ENCODE results near the gene NTHL1. TPM values are rescaled to one million over a fixed set of nuclear protein-coding genes. Genes with fewer than 3 reads are reported as not detected.

The NTHL1 gene
- total and polyA plus RNA-seq, 2 of the 8 experiments (the other 6 are each of a cell fraction or from before 2014, with no cell fraction given) = 70.9 to 150 TPM

DNA sequence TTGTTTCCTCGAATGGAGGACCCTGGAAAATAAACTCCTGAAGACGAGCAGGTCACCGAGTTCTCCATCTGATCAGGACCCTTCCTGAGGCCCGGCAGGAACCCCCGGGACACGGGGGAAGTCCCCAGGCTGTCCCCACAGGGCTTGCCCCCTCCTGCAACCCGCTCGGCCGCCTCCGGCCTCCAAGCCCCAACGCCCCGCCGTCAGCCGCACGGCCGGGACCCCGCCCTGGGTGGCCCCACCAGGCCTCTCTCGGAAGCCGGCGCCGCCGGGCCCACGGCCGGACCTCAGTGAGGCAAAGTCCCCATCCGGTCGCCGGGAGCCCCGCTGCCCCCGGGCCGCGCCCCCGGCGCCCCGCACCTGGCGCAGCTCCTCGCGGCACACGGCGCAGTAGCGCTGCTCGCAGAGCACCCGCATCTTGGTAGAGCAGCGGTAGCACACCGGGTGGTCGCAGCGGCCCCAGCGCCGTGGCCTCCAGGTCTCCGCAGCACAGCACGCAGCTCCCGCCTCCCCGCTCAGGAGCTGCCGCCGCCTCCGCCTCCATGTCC, 38.4 kb downstream of the NTHL1 start:
- CTCF ChIA-PET (ENCODE audit: partially characterized antibody) = interaction anchor here (1.4 to 2.2 kb wide), 4 partner anchors 7 to 47 kb away, joined by 3 to 7 read pairs (median 6); partner anchors contain the start of gene NPW
- no peak for FAIRE-seq
- Histone ChIP-seq H3K23ac (ENCODE audit: insufficient read length) (no peak overlapping the region), H3K9ac (replicated peaks in 1 of 4; ENCODE audit: extremely low read depth in 1 of 4, low read depth in 3 of 4, low read length in 3 of 4) (peak overlapping the region; percentile 51 to 83 (median 76)), H3K23me2 (ENCODE audit: low read depth, low read length) (peaks cover 12% of the 10 kb centered on the region; the same call in 1 of the 2 replicates), H2AFZ (ENCODE audit: low read length) (no peak overlapping the region), H4K5ac (ENCODE audit: insufficient read length, low read depth, low read length) (peak overlapping the region; percentile 31), H3K9me3 (ENCODE audit: insufficient read depth in 2 of 2, low read depth in 1 of 2, low read length in 1 of 2) (no peaks in the 10 kb centered on the region), H3K18ac (ENCODE audit: extremely low read depth, low read length) (no peak overlapping the region), H2BK20ac (ENCODE audit: low read length) (no peak overlapping the region), H2BK12ac (ENCODE audit: low read depth, low read length) (no peak overlapping the region), H2BK15ac (ENCODE audit: low read length) (no peak overlapping the region), H2AK5ac (ENCODE audit: low read depth, low read length) (0 out of 2 replicates have a peak overlapping the region, but pooled peaks have one; percentile 53), H3K56ac (replicated peaks; ENCODE audit: insufficient read length, low read depth, low read length) (no peak overlapping the region), H3K4ac (replicated peaks; ENCODE audit: insufficient read length, low read depth, low read length) (no peak overlapping the region), H2BK5ac (ENCODE audit: low read depth, low read length) (no peak overlapping the region; the same call in 1 of the 2 replicates), H3K14ac (ENCODE audit: insufficient read length) (no peak overlapping the region), H3K4me3 (ENCODE audit: extremely low read depth in 1 of 4, insufficient read depth in 2 of 4, low read depth in 3 of 4, low read length in 4 of 4) (peak overlapping the region; percentile 66 to 95 (median 83)), H4K91ac (replicated peaks; ENCODE audit: insufficient read length, low read length) (no peak overlapping the region), H3K4me2 (ENCODE audit: insufficient read depth in 1 of 2, low read depth in 2 of 2, low read length in 2 of 2) (peak overlapping the region; percentile 89 to 92), H4K20me1 (replicated peaks in 1 of 2; ENCODE audit: control insufficient read depth in 1 of 2, insufficient read depth in 2 of 2, low read length in 2 of 2) (peaks cover 17 to 41% of the 10 kb centered on the region in 2 experiments), H3K79me1 (ENCODE audit: low read depth, low read length) (peaks cover 9% of the 10 kb centered on the region; the same call in 1 of the 2 replicates), H3K79me2 (ENCODE audit: control insufficient read depth in 1 of 2, insufficient read depth in 2 of 2, low read length in 2 of 2) (peaks cover 22 to 43% of the 10 kb centered on the region in 2 experiments; a peak in 3 of 4 replicates), H3K27ac (ENCODE audit: low read depth, low read length) (peak overlapping the region; percentile 61; the same call in 1 of the 2 replicates), H3K4me1 (replicated peaks in 1 of 4; ENCODE audit: control insufficient read depth in 3 of 4, insufficient read depth in 4 of 4, low read length in 3 of 4) (peaks cover 3 to 33% (median 20%) of the 10 kb centered on the region in 4 experiments), H3K36me3 (ENCODE audit: control insufficient read depth in 2 of 4, insufficient read depth in 4 of 4, low read length in 3 of 4) (0 out of 8 replicates have a peak, but pooled peaks cover 0 to 2% (median 0%) of the 10 kb centered on the region in 4 experiments), H3K27me3 (replicated peaks in 1 of 4; ENCODE audit: control insufficient read depth in 3 of 4, extremely low read depth in 1 of 4, insufficient read depth in 3 of 4, low read length in 3 of 4) (no peaks in the 10 kb centered on the region), H2BK120ac (replicated peaks; ENCODE audit: low read depth, low read length) (no peak overlapping the region), H4K8ac (ENCODE audit: extremely low read depth, insufficient read depth, low read length) (no peak overlapping the region)
- WGBS, 2 experiments (ENCODE audit: extremely low coverage in 1 of 2, insufficient coverage in 1 of 2, insufficient read length in 1 of 2, insufficient replicate concordance in 2 of 2, low coverage in 1 of 2, low lambda C conversion rate in 2 of 2, missing lambda C conversion rate in 1 of 2) = 2% methylated on average over 8 of the region's 55 CpGs; no CpG with 5 or more reads in 1 of the 2 experiments
- DNase-seq (ENCODE audit: low read depth in 1 of 2, low spot score in 2 of 2) = no peak
- POLR2A ChIA-PET (ENCODE audit: partially characterized antibody) = interaction anchor here (0.6 to 2.8 kb wide), 12 partner anchors 8 to 492 kb away, joined by 3 to 17 read pairs (median 4); partner anchors contain the start of genes RPS2, TBL3 and TRAF7
- 0 out of 2 replicates have a peak, but pooled peaks have one; percentile 11 for TF ChIP-seq RBBP5 (IDR thresholded peaks at IDR 0.05; ENCODE audit: borderline replicate concordance, low read depth, low read length)
- TF ChIP-seq JUN (IDR thresholded peaks at IDR 0.05; ENCODE audit: low read depth, low read length) = no peak
- no peak for TF ChIP-seq ASH2L (IDR thresholded peaks at IDR 0.05; ENCODE audit: low read length)
- TF ChIP-seq RAD21 (IDR thresholded peaks at IDR 0.05 in 1 of 2, conservative IDR thresholded peaks at IDR 0.05 in 1 of 2; ENCODE audit: low read depth in 2 of 2, low read length in 2 of 2) = no peak
- no peak for TF ChIP-seq JUND (IDR thresholded peaks at IDR 0.05; ENCODE audit: low read length)
- no peak for TF ChIP-seq TEAD4 (IDR thresholded peaks at IDR 0.05; ENCODE audit: low read depth, low read length)
- no peak for TF ChIP-seq SRF (IDR thresholded peaks at IDR 0.05; ENCODE audit: low read depth, low read length)
- TF ChIP-seq HDAC2 (IDR thresholded peaks at IDR 0.05; ENCODE audit: borderline replicate concordance in 1 of 2, low read depth in 2 of 2, low read length in 2 of 2) = 0 out of 4 replicates have a peak, but pooled peaks of 1 of the 2 experiments have one; percentile 21
- no peak for TF ChIP-seq TCF12 (IDR thresholded peaks at IDR 0.05; ENCODE audit: low read depth, low read length)
- TF ChIP-seq CHD1 (IDR thresholded peaks at IDR 0.05; ENCODE audit: low read depth, low read length) = no peak
- TF ChIP-seq ZNF274 (IDR thresholded peaks at IDR 0.05; ENCODE audit: borderline replicate concordance, extremely low read depth, low read length) = no peak
- no peak for TF ChIP-seq SP4 (IDR thresholded peaks at IDR 0.05; ENCODE audit: low read length)
- no peak for TF ChIP-seq BACH1 (IDR thresholded peaks at IDR 0.05; ENCODE audit: low read length)

Measured in H1 (cell line).